Mammary epithelial cell (primary cell): ENCODE results near the gene GTPBP2.
A peak's percentile ranks its signal among the peaks of the same experiment; 100 is the strongest.

ENCODE experiments used
- CTCF ChIP-seq, 2 donors: IDR thresholded peaks in 1 of 2; conservative IDR thresholded peaks in 1 of 2; 2 replicates each; pipeline ENCODE4 v1.5.1; 2011 to 2012; ENCODE audit warnings: inconsistent platforms in 2 of 2, low read length in 2 of 2, mild to moderate bottlenecking in 2 of 2, control low read depth in 1 of 2, low read depth in 1 of 2; ENCODE audit not compliant: insufficient read depth in 1 of 2; ENCODE audit errors: extremely low read depth in 1 of 2
- EZH2 ChIP-seq: IDR thresholded peaks from 2 replicates; pipeline ENCODE4 v1.6.1; 2012; ENCODE audit warnings: low read length, inconsistent platforms, borderline replicate concordance

GRCh38 chr6:43575772-43576551 is 53.1 kb downstream of the GTPBP2 start, which contains the start of the genes POLH and XPO5:
- TF ChIP-seq CTCF (conservative IDR thresholded peaks at IDR 0.05 in 1 of 2, IDR thresholded peaks at IDR 0.05 in 1 of 2; ENCODE audit: extremely low read depth in 1 of 2, insufficient read depth in 1 of 2, low read depth in 1 of 2, low read length in 2 of 2) = peak in 1 of 2 donors; percentile 32
- TF ChIP-seq EZH2 = no peak
